Activated naive CD8-positive, alpha-beta T cell treated with anti-CD3 and anti-CD28 coated beads, Interleukin-2, amount 10 ng/mL, durations not matched to agents 7 days and 5 days (primary cell): ENCODE results near the gene ZNF688. TPM values are rescaled to one million over a fixed set of nuclear protein-coding genes. Genes with fewer than 3 reads are reported as not detected.

Experiments used
- ATAC-seq: fragments of 150-1000 bp; cut with Tn5 transposase; one replicate; pipeline ENCODE4 v1.10.0; 2021; ENCODE audit warnings: low read depth, moderate library complexity
- POLR2A ChIA-PET: fragments of 350-600 bp; sonication (Branson Sonifier 250); formaldehyde crosslinking; loops from one replicate; lab custom pipeline; 2021; ENCODE audit warnings: antibody characterized with exemption; lab: Charles Lee
- DNase-seq: peaks from one replicate; pipeline ENCODE4 v3.0.0; 2021
- H3K27ac Mint-ChIP-seq: one replicate; pipeline ENCODE4 v1.8.0; 2022; ENCODE audit warnings: mild to moderate bottlenecking, mixed read lengths
- H3K27me3 Mint-ChIP-seq: one replicate; pipeline ENCODE4 v1.8.0; 2022; ENCODE audit warnings: mild to moderate bottlenecking, moderate library complexity, mixed read lengths
- H3K36me3 Mint-ChIP-seq: one replicate; pipeline ENCODE4 v1.8.0; 2021; ENCODE audit warnings: mild to moderate bottlenecking, mixed read lengths
- H3K4me1 Mint-ChIP-seq: one replicate; pipeline ENCODE4 v1.8.0; 2021; ENCODE audit warnings: mixed read lengths
- H3K4me3 Mint-ChIP-seq: one replicate; pipeline ENCODE4 v1.8.0; 2022; ENCODE audit warnings: mild to moderate bottlenecking, moderate library complexity, mixed read lengths
- H3K9me3 Mint-ChIP-seq: one replicate; pipeline ENCODE4 v1.8.0; 2021; ENCODE audit warnings: mixed read lengths
- total RNA-seq, 2 experiments: library from RNA; stranded (reverse); gene quantifications; one replicate each; pipeline ENCODE4 v1.2.3, GENCODE V29; 2021

Gene ZNF688
- total RNA-seq, 2 experiments from 2014 or later, result 17.8 to 18.3 TPM

DNA sequence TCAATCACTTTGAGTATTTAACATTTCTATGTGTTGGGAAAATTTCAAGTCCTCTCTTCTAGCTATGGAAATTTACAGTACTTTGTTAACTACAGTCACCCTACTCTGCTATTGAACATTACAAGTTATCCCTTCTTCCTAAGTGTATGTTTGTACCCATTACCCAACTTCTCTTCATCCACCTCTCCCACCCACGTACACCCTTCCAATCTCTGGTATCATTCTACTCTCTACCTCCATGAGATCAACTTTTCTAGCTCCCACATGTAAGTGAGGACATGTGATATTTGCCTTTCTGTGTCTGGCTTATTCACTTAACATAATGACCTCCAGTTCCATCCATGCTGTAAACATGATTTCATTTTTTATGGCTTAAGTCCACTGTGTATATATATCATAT lies 3.2 kb upstream of the ZNF688 start:
- Mint-ChIP-seq H3K27me3 (no peaks in the 10 kb centered on the region), H3K4me1 (peaks cover 19% of the 10 kb centered on the region), H3K9me3 (no peaks in the 10 kb centered on the region), H3K27ac (peak overlapping the region; percentile 9), H3K4me3 (peak overlapping the region; percentile 22), H3K36me3 (peaks cover 13% of the 10 kb centered on the region)
- DNase-seq (no peak), ATAC-seq (no peak)
- POLR2A ChIA-PET, result interaction anchor here (1.1 kb wide), 1 partner anchor 10 kb away, joined by 3 read pairs; no protein-coding TSS in a partner anchor

- DNase-seq (no peak), ATAC-seq (no peak)
- H3K27me3 Mint-ChIP-seq, result no peaks in the 10 kb centered on the region
- H3K4me1 Mint-ChIP-seq, result peaks cover 39% of the 10 kb centered on the region
- H3K36me3 Mint-ChIP-seq, result peaks cover 8% of the 10 kb centered on the region
- H3K4me3 Mint-ChIP-seq, result peak overlapping the region; percentile 86
- POLR2A ChIA-PET, result interaction anchor here (0.6 to 3.5 kb wide), 25 partner anchors 9 to 447 kb away, joined by 3 to 68 read pairs (median 5); partner anchors contain the start of genes CORO1A, DCTPP1, FBRS and ITGAL
- H3K9me3 Mint-ChIP-seq, result no peaks in the 10 kb centered on the region
- peak overlapping the region; percentile 90 for H3K27ac Mint-ChIP-seq
These were observed 674 bp downstream of the ZNF688 start for GRCh38 chr16:30570636-30571444.

DNA sequence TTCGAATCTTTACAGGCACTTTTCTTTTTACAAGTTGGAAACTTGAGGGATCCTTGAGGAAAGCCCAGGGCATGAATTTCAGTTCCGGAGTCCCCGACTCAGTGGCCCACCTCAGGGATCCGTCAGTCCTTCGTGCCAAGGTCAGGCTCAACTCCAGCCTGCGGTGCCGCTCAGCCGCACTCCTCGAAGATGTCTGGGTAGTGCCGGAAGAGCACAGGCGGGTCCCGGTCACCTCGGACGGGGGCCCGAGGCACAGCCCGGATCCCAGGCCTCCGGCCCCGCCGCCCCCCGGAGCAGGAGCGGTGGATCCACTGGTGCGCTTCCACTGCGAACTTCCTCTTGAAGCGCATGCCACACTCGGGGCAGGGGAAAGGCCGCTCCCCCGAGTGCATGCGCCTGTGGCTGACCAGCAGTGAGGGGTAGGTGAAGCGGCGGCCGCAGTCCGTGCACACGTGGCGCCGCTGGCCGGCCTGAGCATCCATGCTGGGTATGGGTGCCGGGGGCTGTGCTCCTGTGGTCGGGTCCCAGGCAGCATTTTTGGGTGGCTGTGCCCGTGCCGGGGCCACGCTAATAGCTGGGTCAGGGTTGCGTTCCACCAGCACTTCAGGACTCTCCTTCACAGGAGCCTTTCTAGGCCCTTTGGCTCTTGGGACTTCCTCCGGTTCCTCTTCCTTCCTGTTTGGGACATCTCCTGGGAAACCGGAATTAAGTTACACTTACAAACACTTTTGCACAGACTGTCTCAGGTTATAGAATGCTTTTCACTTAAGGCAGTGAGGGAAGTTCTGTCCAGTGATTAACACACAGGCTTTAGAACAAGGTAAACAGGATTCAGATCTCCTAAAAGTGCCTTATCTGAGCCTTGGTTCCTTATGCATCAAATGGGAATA lies 1.5 kb downstream of the ZNF688 start:
- Mint-ChIP-seq H3K36me3 (peaks cover 7% of the 10 kb centered on the region), H3K4me3 (peak overlapping the region; percentile 86), H3K27me3 (no peaks in the 10 kb centered on the region), H3K27ac (peak overlapping the region; percentile 54), H3K9me3 (no peaks in the 10 kb centered on the region), H3K4me1 (peaks cover 38% of the 10 kb centered on the region)
- POLR2A ChIA-PET, result interaction anchor here (0.6 to 3.5 kb wide), 11 partner anchors 8 to 152 kb away, joined by 3 to 68 read pairs (median 5); partner anchors contain the start of genes ITGAL, ZNF747, ZNF764 and ZNF785
- DNase-seq (no peak), ATAC-seq (no peak)

- H3K4me3 Mint-ChIP-seq, result peak overlapping the region; percentile 19
These were observed 2.2 kb downstream of the ZNF688 start for GRCh38 chr16:30569281-30569680.

DNA sequence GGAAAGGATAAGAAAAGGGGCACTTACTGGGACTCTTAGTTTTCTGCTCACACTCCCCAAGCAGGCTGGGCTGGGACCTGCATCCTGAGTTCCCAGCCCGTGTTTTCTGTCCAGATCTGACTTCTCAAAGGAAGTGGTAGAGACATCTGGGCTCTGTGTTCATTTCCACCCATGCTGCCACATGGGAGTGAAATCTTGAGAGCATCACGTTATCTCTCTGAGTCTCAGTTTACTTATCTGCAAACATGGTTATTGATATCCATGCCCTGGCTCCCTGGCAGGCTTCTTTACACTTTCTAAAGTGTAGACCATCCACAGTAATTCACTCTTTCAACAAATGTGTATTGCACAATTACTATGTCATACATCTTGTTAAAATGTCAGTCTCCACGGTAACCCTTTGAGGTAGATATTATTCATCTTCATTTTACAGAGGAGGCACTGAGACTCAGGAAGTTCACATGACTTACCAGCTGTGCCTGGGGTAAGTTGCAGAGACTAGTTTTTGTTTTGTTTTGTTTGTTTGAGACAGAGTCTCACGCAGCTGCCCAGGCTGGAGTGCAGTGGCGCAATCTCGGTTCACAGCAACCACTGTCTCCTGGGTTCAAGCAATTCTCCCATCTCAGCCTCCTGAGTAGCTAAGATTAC lies 3.4 kb downstream of the ZNF688 start:
- POLR2A ChIA-PET, result interaction anchor here (0.6 to 2.7 kb wide), 11 partner anchors 10 to 760 kb away, joined by 3 to 39 read pairs (median 3); partner anchors contain the start of genes ZNF689, ZNF764 and ZNF785
- Mint-ChIP-seq H3K27ac (peak overlapping the region; percentile 94), H3K4me3 (peak overlapping the region; percentile 77), H3K27me3 (no peaks in the 10 kb centered on the region), H3K36me3 (peaks cover 3% of the 10 kb centered on the region), H3K9me3 (no peaks in the 10 kb centered on the region), H3K4me1 (peaks cover 29% of the 10 kb centered on the region)
- ATAC-seq (peak; percentile 35), DNase-seq (no peak)

More at GRCh38 chr16:30569281-30569680, 2.2 kb downstream of the ZNF688 start:
- peaks cover 33% of the 10 kb centered on the region for H3K4me1 Mint-ChIP-seq
- POLR2A ChIA-PET, result interaction anchor here (1.1 to 2.7 kb wide), 5 partner anchors 11 to 110 kb away, joined by 3 to 39 read pairs (median 9); partner anchors contain the start of genes ZNF764 and ZNF785
- no peaks in the 10 kb centered on the region for H3K27me3 Mint-ChIP-seq
- peaks cover 3% of the 10 kb centered on the region for H3K36me3 Mint-ChIP-seq
- peak overlapping the region; percentile 32 for H3K27ac Mint-ChIP-seq
- ATAC-seq, result no peak
- no peak for DNase-seq
- no peaks in the 10 kb centered on the region for H3K9me3 Mint-ChIP-seq

- peaks cover 3% of the 10 kb centered on the region for H3K36me3 Mint-ChIP-seq
- H3K4me1 Mint-ChIP-seq, result peaks cover 26% of the 10 kb centered on the region
- no peak for DNase-seq
- H3K4me3 Mint-ChIP-seq, result no peak overlapping the region
- POLR2A ChIA-PET, result interaction anchor here (0.6 to 2.7 kb wide), 6 partner anchors 10 to 40 kb away, joined by 3 to 39 read pairs (median 7); partner anchors contain the start of genes ZNF747, ZNF764 and ZNF785
- ATAC-seq, result no peak
- no peaks in the 10 kb centered on the region for H3K9me3 Mint-ChIP-seq
- H3K27ac Mint-ChIP-seq, result peak overlapping the region; percentile 94
- no peaks in the 10 kb centered on the region for H3K27me3 Mint-ChIP-seq
These were observed 4.1 kb downstream of the ZNF688 start for GRCh38 chr16:30567160-30567990.

DNA sequence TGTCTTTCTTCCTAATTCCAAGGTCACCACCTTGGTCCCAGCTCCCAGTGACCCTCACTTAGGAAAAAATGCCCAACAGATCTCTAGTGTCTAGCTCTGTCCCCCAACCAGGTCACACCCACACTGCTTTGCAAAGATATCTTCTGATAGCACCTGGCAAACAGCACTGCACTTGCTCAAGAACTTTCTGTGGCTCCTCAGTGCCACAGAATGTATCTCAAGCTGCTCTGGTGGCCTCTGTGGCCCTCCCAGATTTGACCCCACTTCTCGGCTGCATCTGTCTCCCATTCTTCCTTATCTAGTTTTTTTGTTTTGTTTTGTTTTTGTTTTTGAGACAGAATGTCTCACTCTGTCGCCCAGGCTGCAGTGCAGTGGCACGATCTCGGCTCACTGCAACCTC lies 5.0 kb downstream of the ZNF688 start:
- Mint-ChIP-seq H3K36me3 (peaks cover 3% of the 10 kb centered on the region), H3K27ac (no peak overlapping the region), H3K4me1 (peaks cover 24% of the 10 kb centered on the region), H3K4me3 (no peak overlapping the region), H3K9me3 (no peaks in the 10 kb centered on the region), H3K27me3 (no peaks in the 10 kb centered on the region)
- DNase-seq, result no peak
- POLR2A ChIA-PET, result interaction anchor here (0.6 to 2.7 kb wide), 4 partner anchors 9 to 93 kb away, joined by 3 to 39 read pairs (median 3); partner anchors contain the start of genes ZNF747 and ZNF764
- no peak for ATAC-seq

GRCh38 chr16:30565984-30566383 lies 5.5 kb downstream of the ZNF688 start:
- H3K9me3 Mint-ChIP-seq, result no peaks in the 10 kb centered on the region
- ATAC-seq (no peak), DNase-seq (no peak)
- no peak overlapping the region for H3K27ac Mint-ChIP-seq
- H3K4me3 Mint-ChIP-seq, result no peak overlapping the region
- no peaks in the 10 kb centered on the region for H3K27me3 Mint-ChIP-seq
- H3K4me1 Mint-ChIP-seq, result peaks cover 28% of the 10 kb centered on the region
- POLR2A ChIA-PET, result interaction anchor here (0.8 to 1.0 kb wide), 2 partner anchors 92 to 136 kb away, joined by 3 read pairs; partner anchors contain the start of gene DCTPP1
- peaks cover 3% of the 10 kb centered on the region for H3K36me3 Mint-ChIP-seq

DNA sequence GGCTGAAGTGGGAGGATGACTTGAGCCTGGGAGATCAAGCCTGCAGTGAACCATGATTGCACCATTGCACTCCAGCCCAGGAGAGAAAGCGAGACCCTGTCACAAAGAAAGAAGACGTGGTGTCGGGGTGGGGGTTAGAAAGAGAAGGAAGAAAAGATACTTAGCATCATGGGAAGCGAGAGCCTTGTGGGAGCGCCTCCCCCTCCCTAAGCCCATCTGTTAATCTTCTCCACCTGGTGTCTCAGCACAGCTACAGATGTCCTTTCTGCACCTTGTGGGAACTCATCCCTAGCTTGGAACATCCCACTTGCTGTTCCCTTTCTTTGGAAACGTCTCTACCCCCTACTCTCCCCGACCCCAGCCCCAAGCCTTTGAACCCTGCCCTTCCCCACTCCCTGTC lies 6.0 kb downstream of the ZNF688 start:
- H3K4me3 Mint-ChIP-seq, result no peak overlapping the region
- no peak for ATAC-seq
- H3K4me1 Mint-ChIP-seq, result peaks cover 30% of the 10 kb centered on the region
- no peak for DNase-seq
- peaks cover 3% of the 10 kb centered on the region for H3K36me3 Mint-ChIP-seq
- POLR2A ChIA-PET, result interaction anchor here (0.8 to 1.0 kb wide), 2 partner anchors 92 to 136 kb away, joined by 3 read pairs; partner anchors contain the start of gene DCTPP1
- H3K9me3 Mint-ChIP-seq, result no peaks in the 10 kb centered on the region
- peak overlapping the region; percentile 36 for H3K27ac Mint-ChIP-seq
- no peaks in the 10 kb centered on the region for H3K27me3 Mint-ChIP-seq

DNA sequence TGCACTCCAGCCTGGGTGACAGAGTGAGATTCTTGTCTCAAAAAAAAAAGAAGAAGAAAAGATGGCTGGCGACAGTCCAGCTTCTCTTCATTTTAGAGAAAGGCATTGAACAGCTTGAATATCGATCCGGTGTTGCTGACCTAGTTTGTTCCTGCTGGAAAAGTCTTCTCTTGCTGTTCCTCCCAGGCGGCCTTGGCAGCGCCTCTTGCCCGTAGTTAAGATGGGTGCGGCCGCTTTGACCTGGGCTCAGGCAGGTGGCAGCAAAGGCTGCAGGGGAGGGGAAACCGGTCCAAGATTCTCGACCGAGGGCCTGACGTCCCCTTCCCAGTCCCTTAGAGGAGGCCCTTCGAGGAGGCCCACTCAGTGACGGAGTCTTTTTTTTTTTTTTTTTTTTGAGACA lies 9.5 kb downstream of the ZNF688 start:
- Mint-ChIP-seq H3K27ac (peak overlapping the region; percentile 86), H3K36me3 (no peaks in the 10 kb centered on the region), H3K4me3 (peak overlapping the region; percentile 83), H3K4me1 (peaks cover 18% of the 10 kb centered on the region), H3K27me3 (no peaks in the 10 kb centered on the region), H3K9me3 (no peaks in the 10 kb centered on the region)
- no peak for DNase-seq
- ATAC-seq, result no peak
- POLR2A ChIA-PET, result interaction anchor here (0.6 to 2.5 kb wide), 9 partner anchors 9 to 88 kb away, joined by 3 to 20 read pairs (median 5); partner anchors contain the start of genes ZNF688, ZNF747 and ZNF768

- H3K27me3 Mint-ChIP-seq, result no peaks in the 10 kb centered on the region
- peak; percentile 56 for DNase-seq
- peak overlapping the region; percentile 83 for H3K4me3 Mint-ChIP-seq
- ATAC-seq, result no peak
- peak overlapping the region; percentile 86 for H3K27ac Mint-ChIP-seq
- peaks cover 17% of the 10 kb centered on the region for H3K4me1 Mint-ChIP-seq
- no peaks in the 10 kb centered on the region for H3K9me3 Mint-ChIP-seq
- peaks cover 2% of the 10 kb centered on the region for H3K36me3 Mint-ChIP-seq
- POLR2A ChIA-PET, result interaction anchor here (0.6 to 2.5 kb wide), 10 partner anchors 10 to 88 kb away, joined by 3 to 20 read pairs (median 6); partner anchors contain the start of genes ZNF688, ZNF747 and ZNF768
These were observed 10.3 kb downstream of the ZNF688 start for GRCh38 chr16:30561089-30561816.
